ENCODE data around the gene PLVAP.

GRCh38 chr19:17378271-17378670, 1.1 kb upstream of the PLVAP start:
- TF ChIP-seq GATA2 (IDR thresholded peaks at IDR 0.05; ENCODE audit: low read depth, low read length): no peak
- TF ChIP-seq GATA3 (IDR thresholded peaks at IDR 0.05; ENCODE audit: low read depth, low read length): no peak
